Measurements from ENCODE around the gene MEGF6.

The MEGF6 gene

DNA sequence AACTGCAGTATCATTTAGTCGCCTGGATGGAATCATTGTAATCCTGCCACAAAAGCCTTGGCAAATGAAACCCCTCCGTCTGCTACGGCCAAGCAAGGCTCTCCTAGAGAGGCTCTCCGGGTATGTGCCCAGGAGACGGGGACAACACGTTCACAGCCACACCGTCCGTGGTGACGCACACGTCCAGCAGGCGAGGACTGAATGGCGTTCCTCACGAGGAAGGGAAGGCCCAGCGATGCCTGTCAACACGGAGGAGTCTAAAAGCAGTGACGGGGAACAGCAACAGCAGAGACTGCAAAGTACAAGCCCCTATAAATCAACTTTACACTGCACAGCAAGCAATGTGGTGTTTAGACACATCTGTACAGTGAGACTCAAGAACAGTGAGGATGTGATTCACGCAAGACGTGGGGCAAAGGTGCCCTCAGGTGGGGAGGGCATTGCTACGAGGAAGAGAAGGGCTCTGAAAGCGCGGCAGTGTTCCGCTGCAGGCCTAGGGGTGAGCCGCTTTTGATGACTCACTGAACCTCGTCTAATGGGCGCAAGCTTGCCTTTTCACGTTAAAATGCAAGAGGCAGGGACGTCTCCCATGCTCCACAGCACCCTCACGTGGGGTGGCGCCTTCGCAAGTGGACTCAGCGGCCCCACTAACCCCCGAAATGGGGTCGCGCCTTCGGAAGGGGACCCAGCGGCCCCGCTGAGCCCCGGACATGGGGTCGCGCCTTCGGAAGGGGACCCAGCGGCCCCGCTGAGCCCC is 31.8 kb upstream of the MEGF6 start:
- no peak for DNase-seq

DNA sequence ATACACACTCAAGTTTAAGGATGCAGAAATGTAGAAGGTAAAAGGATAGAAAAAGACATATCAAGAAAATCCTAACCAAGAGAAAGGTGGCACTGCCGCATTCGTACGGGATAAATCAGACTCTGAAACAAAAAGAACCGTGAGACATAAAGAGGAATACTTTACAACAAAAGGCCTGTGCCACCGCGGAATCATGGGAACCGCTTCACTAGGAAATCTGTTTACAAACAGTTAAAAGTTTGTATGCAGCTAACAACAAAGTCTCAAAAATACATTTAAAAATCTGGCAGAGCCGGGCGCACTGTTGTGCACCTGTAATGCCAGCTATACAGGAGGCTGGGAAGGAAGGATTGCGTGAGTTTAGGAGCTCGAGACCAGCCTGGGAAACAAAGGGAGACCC is 30.5 kb upstream of the MEGF6 start:
- no peak for DNase-seq

DNA sequence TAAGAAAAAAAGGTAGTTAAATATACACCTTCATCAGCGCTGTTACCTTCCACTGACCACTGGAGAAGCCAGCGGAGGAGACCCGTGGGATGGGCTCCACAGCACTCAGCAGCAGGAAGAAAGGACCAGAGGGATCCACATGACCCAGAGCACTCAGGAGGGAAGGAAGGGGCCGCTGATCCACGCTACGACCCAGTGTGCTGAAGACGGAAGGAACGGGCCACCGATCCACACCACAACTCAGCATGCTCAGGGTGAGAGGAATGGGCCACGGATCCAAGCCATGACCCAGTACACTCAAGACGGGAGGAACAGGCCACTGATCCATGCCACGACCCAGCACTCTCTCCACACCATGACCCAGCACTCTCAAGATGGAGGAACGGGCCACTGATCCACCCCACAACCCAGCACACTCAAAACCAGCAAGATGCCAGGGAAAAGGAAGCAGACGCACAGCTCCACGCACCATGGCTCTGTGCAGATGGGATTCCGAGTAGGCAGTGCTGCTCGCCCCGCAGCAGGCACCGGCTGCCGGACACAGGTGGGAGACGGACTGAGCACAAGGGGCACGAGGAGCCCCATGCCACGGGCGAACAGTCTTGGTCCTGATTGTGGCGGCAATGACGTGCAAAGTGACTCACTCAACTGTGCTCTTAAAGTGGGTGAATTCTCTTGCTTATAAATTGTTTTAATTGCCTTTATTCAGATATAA is 29.9 kb upstream of the MEGF6 start:
- no peak for DNase-seq

DNA sequence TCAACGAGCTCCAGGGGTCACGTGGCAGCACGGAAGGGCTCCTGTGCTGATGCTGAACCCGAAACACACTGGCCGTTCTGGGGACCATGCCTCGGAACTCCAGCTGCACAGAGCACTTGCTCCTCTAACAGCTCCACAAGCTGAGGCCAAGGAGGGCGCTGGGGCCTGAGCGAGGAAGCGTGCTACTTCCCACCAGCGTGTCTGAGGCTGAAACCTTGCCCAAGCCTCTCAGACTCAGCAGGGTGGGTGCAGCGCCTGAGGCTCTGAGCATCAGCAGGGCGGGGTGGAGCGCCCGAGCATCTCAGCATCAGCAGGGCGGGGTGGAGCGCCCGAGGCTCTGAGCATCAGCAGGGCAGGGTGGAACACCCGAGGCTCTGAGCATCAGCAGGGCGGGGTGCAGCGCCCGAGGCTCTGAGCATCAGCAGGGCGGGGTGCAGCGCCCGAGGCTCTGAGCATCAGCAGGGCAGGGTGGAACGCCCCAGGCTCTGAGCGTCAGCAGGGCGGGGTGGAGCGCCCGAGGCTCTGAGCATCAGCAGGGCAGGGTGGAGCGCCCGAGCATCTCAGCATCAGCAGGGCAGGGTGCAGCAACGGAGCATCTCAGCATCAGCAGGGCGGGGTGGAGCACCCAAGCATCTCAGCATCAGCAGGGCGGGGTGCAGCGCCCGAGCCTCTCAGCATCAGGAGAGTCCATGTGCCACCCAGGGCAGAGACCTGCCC is 29.0 kb upstream of the MEGF6 start:
- no peak for DNase-seq

GRCh38 chr1:3639397-3639911 is 28.1 kb upstream of the MEGF6 start:
- DNase-seq = no peak

DNA sequence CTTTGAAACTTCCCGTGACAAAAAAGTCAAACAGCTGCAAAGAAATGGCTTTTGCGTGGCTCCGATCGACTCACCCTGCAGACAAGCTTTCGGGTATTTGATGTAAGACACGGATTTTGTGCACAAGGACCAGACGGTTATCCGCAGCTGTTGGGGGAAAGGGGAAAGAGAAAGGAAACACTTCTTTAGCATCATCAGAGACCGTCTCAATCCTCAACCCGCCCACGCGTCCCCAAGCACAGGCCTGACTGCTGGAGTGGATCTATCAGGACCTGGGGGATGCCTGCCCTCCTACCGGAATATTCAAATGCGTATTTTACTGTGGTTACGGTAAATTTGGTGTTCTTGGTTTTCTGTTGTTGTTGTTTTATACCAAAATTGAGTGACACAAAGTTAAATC is 27.4 kb upstream of the MEGF6 start:
- DNase-seq = no peak

- DNase-seq = no peak
Observed at GRCh38 chr1:3638027-3638426, 26.7 kb upstream of the MEGF6 start.

GRCh38 chr1:3636531-3636930 is 25.2 kb upstream of the MEGF6 start:
- DNase-seq = no peak

- no peak for DNase-seq
Observed at GRCh38 chr1:3636080-3636479, 24.8 kb upstream of the MEGF6 start.

DNA sequence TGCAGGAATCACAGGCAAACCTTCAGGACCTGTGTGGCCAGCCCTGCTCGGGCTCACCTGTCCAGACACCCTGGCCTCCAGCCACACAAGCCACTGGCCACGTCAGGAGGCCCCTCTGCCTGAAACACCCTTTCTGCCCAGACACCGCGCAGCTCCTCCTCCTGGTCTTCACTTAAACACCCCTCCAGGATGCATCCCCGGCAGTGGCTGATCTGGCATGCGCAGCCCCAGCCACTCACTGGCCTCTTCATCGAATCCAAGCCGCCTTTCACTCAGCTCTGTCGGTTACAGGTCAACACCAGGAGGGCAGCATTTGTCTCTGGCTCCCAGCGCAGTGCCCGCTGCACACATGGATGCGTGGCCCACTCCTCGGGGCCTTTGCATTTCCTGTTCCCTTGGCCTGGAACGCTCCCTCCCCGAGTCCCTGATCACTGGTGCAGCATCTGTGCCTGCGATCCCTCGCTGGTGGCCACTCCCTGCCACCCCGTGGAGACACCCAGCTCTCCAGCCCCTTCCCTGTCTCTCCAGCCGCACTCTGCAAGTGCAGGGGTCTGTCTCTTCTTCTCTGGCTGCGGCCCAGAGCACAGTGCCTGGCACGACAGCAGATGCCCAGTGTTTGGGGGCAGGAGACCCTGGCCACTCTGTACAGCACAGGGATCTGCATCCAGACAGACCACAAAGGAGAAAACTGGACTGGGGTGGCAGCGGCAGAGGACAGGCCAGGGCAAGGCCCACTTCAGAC is 22.9 kb upstream of the MEGF6 start:
- no peak for DNase-seq

DNA sequence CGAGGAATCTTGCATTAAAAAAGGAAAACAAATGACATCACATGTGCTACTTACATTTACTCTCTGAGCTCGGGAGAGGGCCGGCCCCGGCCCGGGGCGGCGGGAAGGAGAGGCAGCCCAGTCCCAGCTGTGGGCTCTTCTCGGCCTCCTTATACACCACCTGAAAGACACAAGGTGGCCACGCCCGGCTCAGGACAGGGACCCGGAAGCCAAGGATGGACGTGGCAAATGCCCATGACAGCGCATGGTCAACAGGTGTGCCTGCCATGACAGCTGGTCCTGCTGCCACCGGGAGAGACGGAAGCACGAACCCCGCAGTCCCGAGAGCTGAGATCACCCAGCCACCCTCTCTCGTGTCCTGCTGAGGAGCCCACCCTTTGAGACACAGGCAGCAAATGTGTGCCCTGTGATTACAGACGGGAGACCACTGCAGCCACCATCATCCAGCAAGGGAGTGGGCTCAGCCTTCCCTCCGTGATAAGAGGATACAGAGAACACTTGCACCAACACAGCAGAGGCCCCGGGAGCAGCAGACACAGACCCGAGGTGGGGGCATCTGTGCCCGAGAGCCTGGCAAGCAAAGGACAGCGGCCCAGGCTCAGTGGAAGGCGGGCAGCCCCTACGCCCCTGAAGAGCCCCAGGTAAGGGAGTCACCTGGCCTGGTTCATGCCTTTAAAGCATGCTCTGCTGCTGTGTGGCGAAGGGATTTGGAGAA is 22.2 kb upstream of the MEGF6 start:
- no peak for DNase-seq

DNA sequence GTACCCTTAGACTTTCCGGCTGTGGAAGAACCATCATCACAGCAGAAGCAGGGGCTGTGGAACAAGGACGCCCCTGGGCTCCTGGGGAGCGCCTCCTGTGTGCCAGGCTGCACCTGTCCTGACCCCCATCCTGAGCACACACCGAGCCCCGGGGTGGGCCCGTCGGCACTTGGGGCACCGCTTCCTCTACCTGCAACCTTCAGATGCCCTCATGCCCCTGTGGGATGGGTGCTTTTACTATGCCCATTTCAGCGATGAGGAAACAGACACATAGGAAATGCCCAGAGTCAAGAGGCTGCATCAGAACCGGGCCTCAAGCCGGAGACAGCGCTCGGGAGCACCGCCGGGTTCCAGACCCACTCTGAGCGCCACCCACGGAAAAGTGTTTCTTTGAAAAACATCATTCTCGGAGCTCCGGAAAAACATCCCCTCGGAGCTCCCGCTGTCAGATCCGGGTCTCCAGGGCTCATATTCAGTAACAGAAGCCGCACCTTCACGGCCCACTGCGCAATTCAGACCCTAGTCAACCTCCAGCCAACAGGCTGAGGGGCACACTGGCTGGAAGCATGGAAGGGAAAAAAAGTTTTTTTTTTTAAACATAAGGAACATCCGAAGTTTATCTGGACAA is 21.5 kb upstream of the MEGF6 start:
- DNase-seq = no peak

- DNase-seq = no peak
Observed at GRCh38 chr1:3632298-3632697, 21.0 kb upstream of the MEGF6 start.

- DNase-seq = no peak
Observed at GRCh38 chr1:3631320-3632260, 20.3 kb upstream of the MEGF6 start.

GRCh38 chr1:3630914-3631313 is 19.6 kb upstream of the MEGF6 start:
- no peak for DNase-seq

GRCh38 chr1:3630161-3630611 is 18.9 kb upstream of the MEGF6 start:
- DNase-seq = no peak

DNA sequence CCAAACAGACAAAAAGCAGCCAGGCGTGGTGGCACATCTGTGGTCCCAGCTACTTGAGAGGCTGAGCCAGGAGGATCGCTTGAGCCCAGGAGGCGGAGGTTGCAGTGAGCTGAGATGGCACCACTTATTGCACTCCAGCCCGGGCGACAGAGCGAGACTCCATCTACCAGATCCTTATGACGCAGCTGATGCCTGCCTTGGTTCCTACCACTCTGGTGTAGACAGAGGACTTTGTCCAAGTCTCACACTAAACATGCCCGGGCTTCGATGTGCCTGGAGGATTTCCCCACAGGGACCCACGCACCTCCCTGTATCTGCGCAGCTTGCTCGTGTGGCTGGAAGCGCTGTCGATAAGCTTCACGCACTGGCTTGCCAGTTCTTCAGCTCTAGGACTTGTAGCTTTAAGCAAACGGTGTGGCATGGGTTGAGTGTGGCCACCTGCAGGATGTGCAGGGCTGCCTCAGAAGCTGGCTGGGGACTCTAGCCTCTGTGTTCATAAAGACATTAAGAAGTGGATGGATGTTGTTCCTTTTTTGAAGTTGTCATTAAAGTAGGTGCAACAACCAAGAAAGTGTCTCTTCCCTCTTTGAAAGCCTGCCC is 18.4 kb upstream of the MEGF6 start:
- no peak for DNase-seq

- DNase-seq = no peak
Observed at GRCh38 chr1:3628445-3628844, 17.1 kb upstream of the MEGF6 start.

DNA sequence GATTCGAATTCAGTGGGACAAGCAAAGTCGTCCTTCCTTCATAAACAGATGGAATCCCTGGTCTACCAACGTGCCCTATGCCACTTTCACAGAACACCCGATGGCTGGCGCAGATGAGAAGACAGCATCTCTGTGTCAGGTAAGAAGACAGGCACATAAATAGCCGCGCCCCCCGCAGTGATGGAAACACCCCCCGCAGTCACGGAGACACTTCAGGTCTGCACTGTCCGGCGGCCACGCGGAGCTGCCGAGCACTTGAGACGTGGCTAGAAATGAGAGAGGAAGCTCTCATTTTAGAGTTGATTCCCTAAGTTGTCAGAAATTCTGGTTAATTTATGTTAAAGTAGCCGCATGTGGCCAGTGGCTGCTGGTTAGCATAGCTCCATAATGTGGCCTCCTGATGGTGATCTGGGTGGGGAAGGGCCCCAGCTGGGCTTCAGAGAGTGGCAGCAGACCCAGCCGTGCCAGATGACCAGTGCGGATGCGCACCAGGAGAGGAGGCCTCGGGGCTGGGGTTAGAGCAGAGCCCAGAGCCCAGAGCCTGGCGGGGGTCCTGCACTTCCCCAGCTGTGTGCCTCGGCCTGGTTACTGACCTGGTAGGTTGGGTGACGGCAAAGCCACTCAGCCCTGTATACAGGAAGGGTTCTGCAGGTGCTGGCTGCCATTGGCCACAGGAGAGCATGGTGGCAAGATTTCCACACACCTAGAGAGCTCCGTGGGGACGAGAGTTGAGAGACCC is 16.4 kb upstream of the MEGF6 start:
- no peak for DNase-seq

Data from NCI-H2081 (cell line).